Endothelial cell of umbilical vein (primary cell): Measurements from ENCODE around the gene SRBD1. TPM values are rescaled to one million over a fixed set of nuclear protein-coding genes. Genes with fewer than 3 reads are reported as not detected.

Source experiments
- BruUV-seq: library from RNA; stranded (reverse); fragments of 400-500 nt; replicated peaks from 2 replicates; lab custom pipeline; 2021; lab: Mats Ljungman, UMichigan
- CTCF ChIA-PET: fragments of 300-600, 350-600 bp; sonication (Branson Sonifier 250); formaldehyde crosslinking; loops from one replicate; lab custom pipeline; 2021; ENCODE audit warnings: antibody characterized with exemption, inconsistent platforms; lab: Charles Lee
- POLR2A ChIA-PET: fragments of 300-600, 350-600 bp; sonication (Branson Sonifier 250); formaldehyde crosslinking; loops from one replicate; lab custom pipeline; 2021; ENCODE audit warnings: antibody characterized with exemption, inconsistent platforms; lab: Charles Lee
- DNase-seq: peaks from one replicate; pipeline ENCODE4 v3.0.0-alpha.2; 2011; ENCODE audit warnings: low read depth, low spot score
- FAIRE-seq: peaks from 2 replicates; lab custom pipeline; 2011; peaks lifted over from hg19 to GRCh38; lab: Jason Lieb, UNC
- H2AFZ ChIP-seq: 2 replicates; pipeline ENCODE4 v1.6.0; 2012; ENCODE audit warnings: low read depth, low read length, control low read depth, inconsistent platforms
- H3K27ac ChIP-seq: 2 replicates; pipeline ENCODE4 v1.5.1; 2011; ENCODE audit warnings: low read depth, mild to moderate bottlenecking, control low read depth, low read length, moderate library complexity; ENCODE audit not compliant: insufficient read depth
- H3K27me3 ChIP-seq, 2 experiments: 2 replicates each; pipeline versions ENCODE4 v1.6.0 to v1.6.1; 2011; ENCODE audit warnings: low read length in 2 of 2, mixed read lengths in 1 of 2; ENCODE audit not compliant: control insufficient read depth in 2 of 2, insufficient read depth in 2 of 2
- H3K36me3 ChIP-seq, 2 experiments: 2 replicates in 1 of 2; 3 replicates in 1 of 2; pipeline ENCODE4 v1.5.1; 2011; ENCODE audit warnings: low read length in 2 of 2, mild to moderate bottlenecking in 1 of 2, moderate library complexity in 1 of 2; ENCODE audit not compliant: control insufficient read depth in 2 of 2, insufficient read depth in 2 of 2; ENCODE audit errors: extremely low read depth in 1 of 2
- H3K4me1 ChIP-seq: 3 replicates; pipeline ENCODE4 v1.5.1; 2011; ENCODE audit warnings: mild to moderate bottlenecking, low read length; ENCODE audit not compliant: control insufficient read depth, insufficient read depth; ENCODE audit errors: extremely low read depth
- H3K4me2 ChIP-seq: 2 replicates; pipeline ENCODE4 v1.6.1; 2011; ENCODE audit warnings: low read length, control low read depth, mixed read lengths; ENCODE audit not compliant: insufficient read depth
- H3K4me3 ChIP-seq, 3 experiments: fragments of 200-600 bp in 1 of 3; sonication (generic), shearing (Covaris generic) in 1 of 3; replicated peaks in 1 of 3; 2 replicates each; pipeline ENCODE4 v1.5.1; 2011 to 2016; ENCODE audit warnings: control low read depth in 3 of 3, low read length in 3 of 3, mild to moderate bottlenecking in 2 of 3, inconsistent platforms in 1 of 3, low read depth in 1 of 3, moderate library complexity in 1 of 3; ENCODE audit not compliant: insufficient read depth in 1 of 3
- H3K79me2 ChIP-seq: 2 replicates; pipeline ENCODE4 v1.6.0; 2012; ENCODE audit warnings: low read length, inconsistent platforms; ENCODE audit not compliant: control insufficient read depth, insufficient read depth
- H3K9ac ChIP-seq: replicated peaks from 2 replicates; pipeline ENCODE3; 2011; ENCODE audit warnings: low read length, control low read depth; ENCODE audit not compliant: insufficient read depth; ENCODE audit errors: extremely low read depth
- H3K9me1 ChIP-seq: replicated peaks from 3 replicates; pipeline ENCODE4 v1.6.0; 2011; ENCODE audit warnings: mild to moderate bottlenecking, low read length; ENCODE audit not compliant: control insufficient read depth, insufficient read depth; ENCODE audit errors: extremely low read depth
- H3K9me3 ChIP-seq: replicated peaks from 2 replicates; pipeline ENCODE4 v1.5.1; 2012; ENCODE audit warnings: low read length, inconsistent platforms; ENCODE audit not compliant: control insufficient read depth, insufficient read depth
- H4K20me1 ChIP-seq: replicated peaks from 2 replicates; pipeline ENCODE3; 2011; ENCODE audit warnings: mild to moderate bottlenecking, low read length; ENCODE audit not compliant: control insufficient read depth, insufficient read depth; ENCODE audit errors: extremely low read depth
- CTCF ChIP-seq, 2 donors: IDR thresholded peaks; 1 replicate in 1 of 2; 2 replicates in 1 of 2; pipeline ENCODE4 v1.5.1; 2011; ENCODE audit warnings: low read length in 2 of 2, mild to moderate bottlenecking in 2 of 2, moderate library complexity in 2 of 2, control low read depth in 1 of 2, inconsistent platforms in 1 of 2, low read depth in 1 of 2; ENCODE audit not compliant: insufficient read depth in 1 of 2; ENCODE audit errors: extremely low read depth in 1 of 2
- EZH2 ChIP-seq: IDR thresholded peaks from 2 replicates; pipeline ENCODE4 v1.6.1; 2012; ENCODE audit warnings: borderline replicate concordance, low read depth, mild to moderate bottlenecking, moderate library complexity, low read length, inconsistent platforms; ENCODE audit not compliant: severe bottlenecking
- FOS ChIP-seq: IDR thresholded peaks from 2 replicates; pipeline ENCODE4 v1.6.1; 2011; ENCODE audit warnings: mild to moderate bottlenecking, low read length, moderate library complexity, borderline replicate concordance; ENCODE audit not compliant: insufficient read depth
- GATA2 ChIP-seq: IDR thresholded peaks from 2 replicates; pipeline ENCODE4 v1.7.0; 2011; ENCODE audit warnings: low read depth, mild to moderate bottlenecking, moderate library complexity, mixed read lengths, low read length; ENCODE audit not compliant: insufficient read length, insufficient read depth
- JUN ChIP-seq: IDR thresholded peaks from 2 replicates; pipeline ENCODE4 v1.6.1; 2011; ENCODE audit warnings: borderline replicate concordance, low read depth; ENCODE audit not compliant: insufficient read length, insufficient read depth
- MYC ChIP-seq: IDR thresholded peaks from one replicate; pipeline ENCODE4 v1.6.1; 2011; ENCODE audit warnings: mild to moderate bottlenecking, low read depth, low read length
- POLR2A ChIP-seq: IDR thresholded peaks from 2 replicates; pipeline ENCODE4 v1.6.1; 2012; ENCODE audit warnings: low read depth, mild to moderate bottlenecking, control low read depth, low read length
- POLR2AphosphoS5 ChIP-seq: IDR thresholded peaks from 2 replicates; pipeline ENCODE4 v1.6.1; 2012; ENCODE audit warnings: low read depth, mild to moderate bottlenecking, control low read depth, low read length, moderate library complexity; ENCODE audit not compliant: insufficient read depth
- dilution Hi-C: fragments of 300-500 bp; cut with MboI; formaldehyde crosslinking; loops from one replicate; pipeline ENCODE4 v1.15.0; 2019; ENCODE audit warnings: low sequenced_read_pairs; ENCODE audit not compliant: extremely low pct_ligation_motif_present
- intact Hi-C: fragments of 100-400 bp; cut with micrococcal nuclease; formaldehyde crosslinking; loops from one replicate; pipeline ENCODE4 v1.10.0; 2022
- polyA plus RNA-seq, 4 experiments: library from polyadenylated mRNA; depleted of rRNA in 3 of 4; stranded (reverse) in 3 of 4; unstranded in 1 of 4; fragments of >200 nt; gene quantifications; 2 replicates each; pipeline versions ENCODE4 v1.2.1 to v1.2.3, GENCODE V29; 2011 to 2012; ENCODE audit warnings: missing spikeins in 1 of 4
- total RNA-seq: library from RNA; stranded (reverse); gene quantifications from 2 replicates; pipeline ENCODE4 v1.2.3, GENCODE V29; 2021
- TF ChIP-seq, protein P1 (sequence below): IDR thresholded peaks from 2 replicates; pipeline ENCODE4 v1.6.1; 2011; ENCODE audit not compliant: insufficient read depth, insufficient read length

SRBD1 gene
- total and polyA plus RNA-seq, 2 donors (not counting 3 experiments of a cell fraction or from before 2014, with no cell fraction given): 3.7 to 12.5 TPM

GRCh38 chr2:45649462-45649857, 38.4 kb upstream of the SRBD1 start:
- peak; percentile 11 for TF ChIP-seq POLR2A
- no peak for TF ChIP-seq CTCF (IDR thresholded peaks at IDR 0.05; ENCODE audit: extremely low read depth in 1 of 2, insufficient read depth in 1 of 2, low read depth in 1 of 2, low read length in 2 of 2)
- TF ChIP-seq POLR2AphosphoS5: no peak
- no peak for TF ChIP-seq FOS
- no peak for TF ChIP-seq JUN
- H3K36me3 ChIP-seq: no peaks in the 10 kb centered on the region
- peak; percentile 44 for FAIRE-seq
- H3K4me1 ChIP-seq: peaks cover 16% of the 10 kb centered on the region
- peaks cover 6% of the 10 kb centered on the region for H3K79me2 ChIP-seq
- ChIA-PET CTCF (interaction anchor here (0.6 to 5.9 kb wide), 18 partner anchors 10 to 344 kb away, joined by 3 to 66 read pairs (median 4); partner anchors contain the start of gene SRBD1), POLR2A (interaction anchor here (1.3 kb wide), 1 partner anchor 294 kb away, joined by 3 read pairs; no protein-coding TSS in a partner anchor)
- dilution Hi-C loops: no loop called here
- DNase-seq: peak; percentile 50
- no peaks in the 10 kb centered on the region for H3K9me1 ChIP-seq
- H4K20me1 ChIP-seq: no peaks in the 10 kb centered on the region
- peak overlapping the region; percentile 86 for H3K9ac ChIP-seq
- BruUV-seq: no TSS peak
- H2AFZ ChIP-seq: peak overlapping the region; percentile 92
- no peaks in the 10 kb centered on the region for H3K27me3 ChIP-seq
- H3K4me3 ChIP-seq: peak overlapping the region; percentile 81 to 98 (median 88)
- H3K27ac ChIP-seq: peak overlapping the region; percentile 76
- H3K9me3 ChIP-seq: no peaks in the 10 kb centered on the region
- peak overlapping the region; percentile 91 for H3K4me2 ChIP-seq
- intact Hi-C loops: no loop called here

GRCh38 chr2:45648636-45649035, 37.6 kb upstream of the SRBD1 start:
- Histone ChIP-seq H2AFZ (no peak overlapping the region), H3K79me2 (no peaks in the 10 kb centered on the region), H3K9me3 (no peaks in the 10 kb centered on the region), H3K9me1 (no peaks in the 10 kb centered on the region), H3K27me3 (no peaks in the 10 kb centered on the region), H3K36me3 (no peaks in the 10 kb centered on the region), H3K4me2 (no peak overlapping the region), H3K9ac (no peak overlapping the region), H3K4me1 (peaks cover 16% of the 10 kb centered on the region), H3K4me3 (no peak overlapping the region), H3K27ac (no peak overlapping the region), H4K20me1 (no peaks in the 10 kb centered on the region)
- no peak for DNase-seq
- BruUV-seq: no TSS peak
- ChIA-PET CTCF (no interaction called here), POLR2A (no interaction called here)
- intact Hi-C loops (no loop called here), dilution Hi-C loops (no loop called here)
- FAIRE-seq: no peak
- TF ChIP-seq POLR2A: no peak
- no peak for TF ChIP-seq JUN
- TF ChIP-seq MYC: no peak
- no peak for TF ChIP-seq CTCF (IDR thresholded peaks at IDR 0.05; ENCODE audit: extremely low read depth in 1 of 2, insufficient read depth in 1 of 2, low read depth in 1 of 2, low read length in 2 of 2)
- TF ChIP-seq GATA2: no peak
- TF ChIP-seq, protein P1, sequence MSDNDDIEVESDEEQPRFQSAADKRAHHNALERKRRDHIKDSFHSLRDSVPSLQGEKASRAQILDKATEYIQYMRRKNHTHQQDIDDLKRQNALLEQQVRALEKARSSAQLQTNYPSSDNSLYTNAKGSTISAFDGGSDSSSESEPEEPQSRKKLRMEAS: no peak
- TF ChIP-seq FOS: no peak
- TF ChIP-seq POLR2AphosphoS5: no peak
- TF ChIP-seq EZH2: no peak
